ENCODE results near the gene CIAO3. TPM values are rescaled to one million over a fixed set of nuclear protein-coding genes. Genes with fewer than 3 reads are reported as not detected.
"Not testable (repeated sequence)": the region's sequence is repeated elsewhere in the genome, so short reads cannot be mapped to it uniquely, and the experiment has no call there.

CIAO3 gene
- total RNA-seq, 6 experiments from 2014 or later, result 16.9 to 20.5 (median 18.0) TPM

GRCh38 chr16:778447-778846, 37.6 kb upstream of the CIAO3 start:
- Mint-ChIP-seq H3K9me3 (no peaks in the 10 kb centered on the region), H3K36me3 (ENCODE audit: low read depth) (no peaks in the 10 kb centered on the region), H3K27ac (no peak overlapping the region), H3K27me3 (ENCODE audit: insufficient read depth) (peaks cover 9% of the 10 kb centered on the region), H3K4me3 (no peak overlapping the region), H3K4me1 (ENCODE audit: low read depth) (peaks cover 7% of the 10 kb centered on the region)
- DNase-seq, result no peak
- TF ChIP-seq, protein P1, sequence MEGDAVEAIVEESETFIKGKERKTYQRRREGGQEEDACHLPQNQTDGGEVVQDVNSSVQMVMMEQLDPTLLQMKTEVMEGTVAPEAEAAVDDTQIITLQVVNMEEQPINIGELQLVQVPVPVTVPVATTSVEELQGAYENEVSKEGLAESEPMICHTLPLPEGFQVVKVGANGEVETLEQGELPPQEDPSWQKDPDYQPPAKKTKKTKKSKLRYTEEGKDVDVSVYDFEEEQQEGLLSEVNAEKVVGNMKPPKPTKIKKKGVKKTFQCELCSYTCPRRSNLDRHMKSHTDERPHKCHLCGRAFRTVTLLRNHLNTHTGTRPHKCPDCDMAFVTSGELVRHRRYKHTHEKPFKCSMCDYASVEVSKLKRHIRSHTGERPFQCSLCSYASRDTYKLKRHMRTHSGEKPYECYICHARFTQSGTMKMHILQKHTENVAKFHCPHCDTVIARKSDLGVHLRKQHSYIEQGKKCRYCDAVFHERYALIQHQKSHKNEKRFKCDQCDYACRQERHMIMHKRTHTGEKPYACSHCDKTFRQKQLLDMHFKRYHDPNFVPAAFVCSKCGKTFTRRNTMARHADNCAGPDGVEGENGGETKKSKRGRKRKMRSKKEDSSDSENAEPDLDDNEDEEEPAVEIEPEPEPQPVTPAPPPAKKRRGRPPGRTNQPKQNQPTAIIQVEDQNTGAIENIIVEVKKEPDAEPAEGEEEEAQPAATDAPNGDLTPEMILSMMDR (IDR thresholded peaks at IDR 0.05), result no peak

DNA sequence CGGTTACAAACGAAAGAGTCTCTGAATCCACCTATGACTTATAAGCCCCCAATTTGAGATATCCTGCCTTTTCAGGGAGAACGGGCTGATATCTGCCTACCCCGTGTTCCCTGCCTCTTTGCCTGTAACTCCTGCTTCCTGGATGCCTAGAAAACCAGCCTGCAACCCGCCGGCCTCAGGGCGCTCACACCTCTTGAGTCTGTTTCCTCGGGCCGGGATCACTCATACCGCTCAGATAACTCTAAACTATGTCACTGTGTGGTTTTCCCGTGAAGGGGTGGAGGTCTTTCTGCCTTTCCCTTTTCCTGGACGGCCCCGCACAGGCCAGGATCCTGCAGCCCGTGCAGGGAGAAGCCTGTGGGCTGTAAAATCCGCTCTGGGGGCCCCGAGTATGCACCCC, 37.0 kb upstream of the CIAO3 start:
- H3K36me3 Mint-ChIP-seq (ENCODE audit: low read depth), result no peaks in the 10 kb centered on the region
- H3K27ac Mint-ChIP-seq, result peak overlapping the region; percentile 71
- H3K4me3 Mint-ChIP-seq, result peak overlapping the region; percentile 42; the same call in 1 of the 2 replicates
- H3K27me3 Mint-ChIP-seq (ENCODE audit: insufficient read depth), result peaks cover 9% of the 10 kb centered on the region
- TF ChIP-seq, protein P1 (IDR thresholded peaks at IDR 0.05), result no peak
- no peak for DNase-seq
- peaks cover 7% of the 10 kb centered on the region for H3K4me1 Mint-ChIP-seq (ENCODE audit: low read depth)
- H3K9me3 Mint-ChIP-seq, result no peaks in the 10 kb centered on the region

GRCh38 chr16:776824-777223, 36.0 kb upstream of the CIAO3 start:
- Mint-ChIP-seq H3K9me3 (no peaks in the 10 kb centered on the region), H3K36me3 (ENCODE audit: low read depth) (no peaks in the 10 kb centered on the region), H3K4me1 (ENCODE audit: low read depth) (peaks cover 7% of the 10 kb centered on the region), H3K27me3 (ENCODE audit: insufficient read depth) (peaks cover 7% of the 10 kb centered on the region), H3K27ac (peak overlapping the region; percentile 33), H3K4me3 (no peak overlapping the region)
- no peak for DNase-seq
- TF ChIP-seq, protein P1 (IDR thresholded peaks at IDR 0.05), result no peak

GRCh38 chr16:776298-776697, 35.5 kb upstream of the CIAO3 start:
- H3K36me3 Mint-ChIP-seq (ENCODE audit: low read depth); DNase-seq; H3K4me1 Mint-ChIP-seq (ENCODE audit: low read depth); H3K4me3 Mint-ChIP-seq; H3K27me3 Mint-ChIP-seq (ENCODE audit: insufficient read depth); H3K27ac Mint-ChIP-seq; H3K9me3 Mint-ChIP-seq: not testable (repeated sequence)

DNA sequence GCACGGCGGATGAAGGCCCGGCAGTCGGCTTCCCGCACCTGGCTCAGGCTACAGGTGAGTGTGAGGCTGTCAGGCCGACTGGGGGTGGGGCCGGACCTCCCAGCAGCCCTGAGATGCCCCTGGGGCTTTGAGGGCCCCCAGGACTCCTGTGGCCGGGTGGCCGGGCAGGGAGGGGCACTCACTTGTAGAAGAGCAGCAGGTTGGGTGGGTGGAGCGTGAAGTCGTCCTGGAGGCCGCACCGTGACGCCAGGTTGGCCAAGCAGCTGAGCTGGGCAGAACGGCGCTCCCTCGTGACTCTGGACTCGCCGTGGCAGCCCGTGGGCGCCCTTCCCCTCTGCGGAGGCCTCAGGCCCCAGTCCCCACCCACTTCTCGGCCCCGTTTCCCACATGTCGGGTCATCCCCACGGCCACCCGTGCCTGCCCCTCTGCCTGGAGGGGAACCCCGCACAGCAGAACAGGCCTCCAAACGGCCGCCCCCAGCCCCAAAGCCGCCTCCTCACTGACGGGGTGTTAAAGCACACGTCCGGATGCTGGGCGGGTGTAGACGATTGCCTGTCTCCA, 34.5 kb upstream of the CIAO3 start:
- TF ChIP-seq, protein P1 (IDR thresholded peaks at IDR 0.05), result no peak
- Mint-ChIP-seq H3K9me3 (no peaks in the 10 kb centered on the region), H3K36me3 (ENCODE audit: low read depth) (no peaks in the 10 kb centered on the region), H3K27me3 (ENCODE audit: insufficient read depth) (peaks cover under 1% of the 10 kb centered on the region; the same call in 1 of the 2 replicates), H3K4me1 (ENCODE audit: low read depth) (peaks cover 7% of the 10 kb centered on the region), H3K4me3 (no peak overlapping the region), H3K27ac (no peak overlapping the region)
- no peak for DNase-seq

- TF ChIP-seq, protein P1 (IDR thresholded peaks at IDR 0.05), result no peak
- H3K27me3 Mint-ChIP-seq (ENCODE audit: insufficient read depth), result no peaks in the 10 kb centered on the region; the same call in 1 of the 2 replicates
- no peaks in the 10 kb centered on the region for H3K9me3 Mint-ChIP-seq
- DNase-seq, result no peak
- H3K4me1 Mint-ChIP-seq (ENCODE audit: low read depth), result peaks cover 7% of the 10 kb centered on the region
- no peak overlapping the region for H3K4me3 Mint-ChIP-seq
- H3K36me3 Mint-ChIP-seq (ENCODE audit: low read depth), result no peaks in the 10 kb centered on the region
- no peak overlapping the region for H3K27ac Mint-ChIP-seq
These were observed 33.5 kb upstream of the CIAO3 start for GRCh38 chr16:774086-775001.

Measured in HFFc6 (cell line).